ENCODE results near the gene HTT. TPM values are rescaled to one million over a fixed set of nuclear protein-coding genes. Genes with fewer than 3 reads are reported as not detected.

HTT gene
- total and polyA plus RNA-seq, 8 donors, result 34.5 to 75.9 (median 43.5) TPM

- no peaks in the 10 kb centered on the region for H3K9me3 ChIP-seq
- H3K27ac ChIP-seq, result no peak overlapping the region
- H3K27me3 ChIP-seq, result no peaks in the 10 kb centered on the region
- no peak for ATAC-seq
- no peaks in the 10 kb centered on the region for H3K36me3 ChIP-seq
- intact Hi-C loops (cut with DNase I), result no loop called here
- no peak for TF ChIP-seq CTCF (IDR thresholded peaks at IDR 0.05)
- no peaks in the 10 kb centered on the region for H3K4me1 ChIP-seq
- no peak for DNase-seq
- H3K4me3 ChIP-seq, result no peak overlapping the region
These were observed 196.7 kb downstream of the HTT start for GRCh38 chr4:3271131-3271530.

GRCh38 chr4:3276986-3277385, 202.5 kb downstream of the HTT start:
- H3K27me3 ChIP-seq, result no peaks in the 10 kb centered on the region
- H3K36me3 ChIP-seq, result no peaks in the 10 kb centered on the region
- H3K4me3 ChIP-seq, result no peak overlapping the region
- H3K4me1 ChIP-seq, result no peaks in the 10 kb centered on the region
- no peak for ATAC-seq
- H3K9me3 ChIP-seq, result peaks cover 0 to 5% of the 10 kb centered on the region in 2 donors
- intact Hi-C loops (cut with DNase I), result no loop called here
- no peak overlapping the region for H3K27ac ChIP-seq
- no peak for DNase-seq
- no peak for TF ChIP-seq CTCF (IDR thresholded peaks at IDR 0.05)

GRCh38 chr4:3280466-3280865, 206.0 kb downstream of the HTT start:
- intact Hi-C loops (cut with DNase I), result no loop called here
- peaks cover 0 to 5% of the 10 kb centered on the region in 2 donors for H3K9me3 ChIP-seq
- DNase-seq (no peak), ATAC-seq (no peak)
- TF ChIP-seq CTCF (IDR thresholded peaks at IDR 0.05), result no peak
- H3K36me3 ChIP-seq, result no peaks in the 10 kb centered on the region
- H3K27me3 ChIP-seq, result peaks cover 0 to 16% of the 10 kb centered on the region in 2 donors
- peaks cover 0 to 2% of the 10 kb centered on the region in 2 donors for H3K4me1 ChIP-seq
- H3K27ac ChIP-seq, result no peak overlapping the region
- H3K4me3 ChIP-seq, result no peak overlapping the region

GRCh38 chr4:3283483-3283882, 209.0 kb downstream of the HTT start:
- no peaks in the 10 kb centered on the region for H3K36me3 ChIP-seq
- H3K4me3 ChIP-seq, result no peak overlapping the region
- no peak overlapping the region for H3K27ac ChIP-seq
- peaks cover 0 to 34% of the 10 kb centered on the region in 2 donors for H3K27me3 ChIP-seq
- DNase-seq (no peak), ATAC-seq (no peak)
- peaks cover 0 to 5% of the 10 kb centered on the region in 2 donors for H3K9me3 ChIP-seq
- H3K4me1 ChIP-seq, result peaks cover 0 to 15% of the 10 kb centered on the region in 2 donors
- TF ChIP-seq CTCF (IDR thresholded peaks at IDR 0.05), result no peak
- intact Hi-C loops (cut with DNase I), result no loop called here

GRCh38 chr4:3283916-3284315, 209.4 kb downstream of the HTT start:
- ATAC-seq, result no peak
- intact Hi-C loops (cut with DNase I), result no loop called here
- no peak for DNase-seq

More at GRCh38 chr4:3283916-3284315, 209.4 kb downstream of the HTT start:
- peaks cover 0 to 15% of the 10 kb centered on the region in 2 donors for H3K4me1 ChIP-seq
- no peak overlapping the region for H3K4me3 ChIP-seq
- peaks cover 0 to 5% of the 10 kb centered on the region in 2 donors for H3K9me3 ChIP-seq
- H3K27me3 ChIP-seq, result peaks cover 0 to 35% of the 10 kb centered on the region in 2 donors
- no peaks in the 10 kb centered on the region for H3K36me3 ChIP-seq
- H3K27ac ChIP-seq, result no peak overlapping the region
- TF ChIP-seq CTCF (IDR thresholded peaks at IDR 0.05), result no peak

All from left lung (tissue), 10 donors.